H9 (cell line): ENCODE results near the gene CAMTA1. TPM values are rescaled to one million over a fixed set of nuclear protein-coding genes. Genes with fewer than 3 reads are reported as not detected.

Source experiments
- DNase-seq: peaks from one replicate; pipeline ENCODE4 v3.0.0-alpha.2; 2017
- H2AFZ ChIP-seq: one replicate; pipeline ENCODE4 v1.6.1; 2013; ENCODE audit warnings: mild to moderate bottlenecking, low read length, control low read depth, moderate library complexity
- H2AK5ac ChIP-seq: 2 replicates; pipeline ENCODE4 v1.6.1; 2013; ENCODE audit warnings: low read length, control low read depth, mixed read lengths; ENCODE audit not compliant: insufficient read length
- H2BK120ac ChIP-seq: one replicate; pipeline ENCODE4 v1.6.1; 2013; ENCODE audit warnings: low read depth, mild to moderate bottlenecking, low read length, control low read depth, inconsistent platforms; ENCODE audit not compliant: poor library complexity, severe bottlenecking
- H2BK12ac ChIP-seq: 2 replicates; pipeline ENCODE4 v1.6.1; 2013; ENCODE audit warnings: low read length, control low read depth, mixed read lengths, low read depth; ENCODE audit not compliant: insufficient read length
- H2BK15ac ChIP-seq: 2 replicates; pipeline ENCODE4 v1.6.1; 2013; ENCODE audit warnings: low read depth, low read length, control low read depth
- H2BK20ac ChIP-seq: one replicate; pipeline ENCODE4 v1.6.1; 2013; ENCODE audit warnings: low read depth, mild to moderate bottlenecking, low read length, control low read depth, inconsistent platforms; ENCODE audit not compliant: poor library complexity, severe bottlenecking
- H2BK5ac ChIP-seq: 2 replicates; pipeline ENCODE4 v1.6.1; 2013; ENCODE audit warnings: low read length, control low read depth, mixed read lengths; ENCODE audit not compliant: insufficient read length
- H3K14ac ChIP-seq: 2 replicates; pipeline ENCODE4 v1.6.1; 2013; ENCODE audit warnings: low read length, control low read depth; ENCODE audit not compliant: insufficient read depth
- H3K18ac ChIP-seq: 2 replicates; pipeline ENCODE4 v1.6.1; 2013; ENCODE audit warnings: low read depth, mild to moderate bottlenecking, mixed read lengths, low read length, control low read depth; ENCODE audit not compliant: insufficient read length
- H3K23ac ChIP-seq: 2 replicates; pipeline ENCODE4 v1.6.1; 2013; ENCODE audit warnings: low read length, control low read depth, mixed read lengths, low read depth; ENCODE audit not compliant: insufficient read length
- H3K23me2 ChIP-seq: 2 replicates; pipeline ENCODE4 v1.6.1; 2013; ENCODE audit warnings: low read depth, mild to moderate bottlenecking, mixed read lengths, low read length, control low read depth; ENCODE audit not compliant: insufficient read length, poor library complexity, severe bottlenecking
- H3K27ac ChIP-seq: 2 replicates; pipeline ENCODE4 v1.5.1; 2013; ENCODE audit warnings: low read length, control low read depth, mixed read lengths, low read depth; ENCODE audit not compliant: insufficient read length
- H3K27me3 ChIP-seq: 2 replicates; pipeline ENCODE4 v1.6.1; 2013; ENCODE audit warnings: low read length, control low read depth, inconsistent platforms; ENCODE audit not compliant: insufficient read depth
- H3K4ac ChIP-seq: 2 replicates; pipeline ENCODE4 v1.6.1; 2013; ENCODE audit warnings: low read depth, mild to moderate bottlenecking, control low read depth, inconsistent platforms, low read length, moderate library complexity
- H3K4me1 ChIP-seq: 2 replicates; pipeline ENCODE4 v1.6.1; 2013; ENCODE audit warnings: low read length, control low read depth, inconsistent platforms; ENCODE audit not compliant: insufficient read depth
- H3K4me2 ChIP-seq: 2 replicates; pipeline ENCODE4 v1.6.1; 2013; ENCODE audit warnings: low read length, control low read depth, mixed read lengths; ENCODE audit not compliant: insufficient read length, insufficient read depth
- H3K56ac ChIP-seq: 2 replicates; pipeline ENCODE4 v1.6.1; 2013; ENCODE audit warnings: low read depth, mild to moderate bottlenecking, mixed read lengths, low read length, control low read depth; ENCODE audit not compliant: insufficient read length
- H3K79me1 ChIP-seq: 2 replicates; pipeline ENCODE4 v1.6.1; 2013; ENCODE audit warnings: low read depth, mild to moderate bottlenecking, moderate library complexity, low read length, control low read depth, inconsistent platforms; ENCODE audit not compliant: insufficient read depth, poor library complexity, severe bottlenecking
- H3K79me2 ChIP-seq: 2 replicates; pipeline ENCODE4 v1.6.1; 2013; ENCODE audit warnings: low read length, control low read depth, inconsistent platforms; ENCODE audit not compliant: insufficient read depth
- H3K9ac ChIP-seq: 2 replicates; pipeline ENCODE4 v1.6.1; 2013; ENCODE audit warnings: low read length, control low read depth, mixed read lengths; ENCODE audit not compliant: insufficient read length; ENCODE audit errors: extremely low read depth
- H3K9me3 ChIP-seq: one replicate; pipeline ENCODE4 v1.6.1; 2013; ENCODE audit warnings: low read depth, low read length, inconsistent platforms; ENCODE audit not compliant: control insufficient read depth
- H3T11ph ChIP-seq: one replicate; pipeline ENCODE4 v1.6.1; 2013; ENCODE audit warnings: mild to moderate bottlenecking, low read length, control low read depth, inconsistent platforms
- H4K20me1 ChIP-seq: one replicate; pipeline ENCODE4 v1.6.1; 2013; ENCODE audit not compliant: control insufficient read depth, insufficient read length, insufficient read depth
- H4K5ac ChIP-seq: 2 replicates; pipeline ENCODE4 v1.6.1; 2013; ENCODE audit warnings: low read depth, mild to moderate bottlenecking, mixed read lengths, low read length, control low read depth; ENCODE audit not compliant: insufficient read length
- H4K8ac ChIP-seq: replicated peaks from 2 replicates; pipeline ENCODE4 v1.6.1; 2013; ENCODE audit warnings: low read length, control low read depth, mixed read lengths, low read depth; ENCODE audit not compliant: insufficient read length
- H4K91ac ChIP-seq: 2 replicates; pipeline ENCODE4 v1.6.1; 2013; ENCODE audit warnings: low read depth, mild to moderate bottlenecking, moderate library complexity, mixed read lengths, low read length, control low read depth; ENCODE audit not compliant: insufficient read length
- H3K27ac Mint-ChIP-seq, 3 experiments: 2 replicates in 2 of 3; 3 replicates in 1 of 3; pipeline ENCODE4 v1.8.0; 2020 to 2021; ENCODE audit warnings: mixed read lengths in 3 of 3, mild to moderate bottlenecking in 1 of 3, moderate library complexity in 1 of 3
- H3K27me3 Mint-ChIP-seq: 2 replicates; pipeline ENCODE4 v1.8.0; 2021; ENCODE audit warnings: low read depth, mild to moderate bottlenecking, moderate library complexity, mixed read lengths
- H3K36me3 Mint-ChIP-seq, 3 experiments: 2 replicates in 2 of 3; 3 replicates in 1 of 3; pipeline ENCODE4 v1.8.0; 2020 to 2021; ENCODE audit warnings: low read depth in 3 of 3, mixed read lengths in 3 of 3; ENCODE audit not compliant: insufficient read depth in 1 of 3
- H3K4me1 Mint-ChIP-seq, 2 experiments: 2 replicates each; pipeline ENCODE4 v1.8.0; 2020; ENCODE audit warnings: mixed read lengths in 2 of 2
- H3K4me3 Mint-ChIP-seq, 2 experiments: 2 replicates in 1 of 2; 3 replicates in 1 of 2; pipeline ENCODE4 v1.8.0; 2020 to 2021; ENCODE audit warnings: mild to moderate bottlenecking in 2 of 2, mixed read lengths in 2 of 2, moderate library complexity in 1 of 2
- H3K9me3 Mint-ChIP-seq, 2 experiments: 2 replicates in 1 of 2; 3 replicates in 1 of 2; pipeline ENCODE4 v1.8.0; 2020; ENCODE audit warnings: mild to moderate bottlenecking in 2 of 2, mixed read lengths in 2 of 2, moderate library complexity in 1 of 2
- WGBS: extraction: QIAGEN DNeasy Blood & Tissue Kit; methylation state at CpG from one replicate; pipeline ENCODE4 v1.1.7; 2013; ENCODE audit warnings: missing lambda C conversion rate, low lambda C conversion rate, mixed read lengths; ENCODE audit not compliant: insufficient read length; ENCODE audit errors: extremely low coverage; 5-methylcytosine and 5-hydroxymethylcytosine counted together
- total RNA-seq: library from RNA; stranded (reverse); gene quantifications from 2 replicates; pipeline ENCODE4 v1.2.1, GENCODE V29; 2021
- TF ChIP-seq, protein P1 (sequence below): fragments of 200-600 bp; sonication (generic); conservative IDR thresholded peaks from 3 replicates; pipeline ENCODE4 v1.8.0; 2021; ENCODE audit warnings: antibody characterized with exemption, mild to moderate bottlenecking

Gene CAMTA1
- total RNA-seq, 1 experiment from 2014 or later, result 115 TPM

DNA sequence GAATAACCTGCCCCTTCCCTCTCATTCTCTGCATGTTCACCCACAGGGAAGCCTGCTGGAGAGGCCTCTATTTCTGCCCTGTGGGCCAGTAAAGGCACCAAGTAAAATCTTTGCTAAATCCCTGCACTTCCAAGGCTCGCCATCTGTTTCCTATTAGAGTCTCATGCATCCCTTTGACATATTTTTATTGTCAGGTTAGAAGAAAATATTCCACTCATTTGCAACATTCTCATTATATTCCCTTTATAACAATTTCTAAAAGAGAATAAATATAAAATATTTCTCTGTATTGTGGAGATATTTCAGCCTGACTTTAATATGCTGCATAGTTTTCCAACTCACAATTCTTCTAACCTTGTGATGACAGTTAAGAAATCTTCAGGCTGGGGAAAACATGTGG is 645.4 kb downstream of the CAMTA1 start:
- peaks cover 0 to 6% (median 5%) of the 10 kb centered on the region in 3 experiments; a peak in 4 of 7 replicates for H3K36me3 Mint-ChIP-seq
- H3K27ac Mint-ChIP-seq, result no peak overlapping the region
- WGBS, result no CpG with 5 or more reads among the region's 1 CpG

More for the DNA sequence above, 645.4 kb downstream of the CAMTA1 start:
- Histone ChIP-seq H2BK15ac (no peak overlapping the region), H3K56ac (no peak overlapping the region), H3K79me1 (no peaks in the 10 kb centered on the region), H3K18ac (no peak overlapping the region), H2BK12ac (no peak overlapping the region), H2BK20ac (no peak overlapping the region), H3K9ac (no peak overlapping the region), H3K4me2 (no peak overlapping the region), H3K14ac (no peak overlapping the region), H3K9me3 (peaks cover 4% of the 10 kb centered on the region), H3K4me1 (no peaks in the 10 kb centered on the region), H3K79me2 (no peaks in the 10 kb centered on the region), H4K91ac (no peak overlapping the region), H3T11ph (no peak overlapping the region), H3K27me3 (no peaks in the 10 kb centered on the region; the same call in 1 of the 2 replicates), H3K23ac (no peak overlapping the region), H2AFZ (no peak overlapping the region), H4K8ac (no peak overlapping the region), H2AK5ac (no peak overlapping the region), H3K23me2 (no peaks in the 10 kb centered on the region), H2BK5ac (no peak overlapping the region), H2BK120ac (no peak overlapping the region), H4K20me1 (peaks cover 3% of the 10 kb centered on the region), H4K5ac (no peak overlapping the region), H3K27ac (no peak overlapping the region), H3K4ac (no peak overlapping the region)
- TF ChIP-seq, protein P1, sequence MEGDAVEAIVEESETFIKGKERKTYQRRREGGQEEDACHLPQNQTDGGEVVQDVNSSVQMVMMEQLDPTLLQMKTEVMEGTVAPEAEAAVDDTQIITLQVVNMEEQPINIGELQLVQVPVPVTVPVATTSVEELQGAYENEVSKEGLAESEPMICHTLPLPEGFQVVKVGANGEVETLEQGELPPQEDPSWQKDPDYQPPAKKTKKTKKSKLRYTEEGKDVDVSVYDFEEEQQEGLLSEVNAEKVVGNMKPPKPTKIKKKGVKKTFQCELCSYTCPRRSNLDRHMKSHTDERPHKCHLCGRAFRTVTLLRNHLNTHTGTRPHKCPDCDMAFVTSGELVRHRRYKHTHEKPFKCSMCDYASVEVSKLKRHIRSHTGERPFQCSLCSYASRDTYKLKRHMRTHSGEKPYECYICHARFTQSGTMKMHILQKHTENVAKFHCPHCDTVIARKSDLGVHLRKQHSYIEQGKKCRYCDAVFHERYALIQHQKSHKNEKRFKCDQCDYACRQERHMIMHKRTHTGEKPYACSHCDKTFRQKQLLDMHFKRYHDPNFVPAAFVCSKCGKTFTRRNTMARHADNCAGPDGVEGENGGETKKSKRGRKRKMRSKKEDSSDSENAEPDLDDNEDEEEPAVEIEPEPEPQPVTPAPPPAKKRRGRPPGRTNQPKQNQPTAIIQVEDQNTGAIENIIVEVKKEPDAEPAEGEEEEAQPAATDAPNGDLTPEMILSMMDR, result no peak
- Mint-ChIP-seq H3K4me1 (0 out of 4 replicates have a peak, but pooled peaks cover 3% of the 10 kb centered on the region in 2 experiments), H3K27me3 (peaks cover 2% of the 10 kb centered on the region), H3K9me3 (peaks cover 6 to 8% of the 10 kb centered on the region in 2 experiments), H3K4me3 (no peak overlapping the region)
- no peak for DNase-seq
